ENCODE measurements around the gene SARM1. TPM values are rescaled to one million over a fixed set of nuclear protein-coding genes. Genes with fewer than 3 reads are reported as not detected.

SARM1 gene
- polyA plus RNA-seq, 1 donor from 2014 or later: 21.6 TPM

- Histone ChIP-seq H3K36me3 (ENCODE audit: insufficient read depth, low read length) (no peaks in the 10 kb centered on the region), H3K4me3 (ENCODE audit: low read length) (no peak overlapping the region), H3K9me3 (ENCODE audit: low read length) (no peaks in the 10 kb centered on the region), H3K27ac (ENCODE audit: low read length) (no peak overlapping the region), H3K27me3 (ENCODE audit: insufficient read depth, low read depth, low read length) (no peaks in the 10 kb centered on the region), H3K79me2 (replicated peaks; ENCODE audit: insufficient read depth, low read length) (no peaks in the 10 kb centered on the region), H2AFZ (ENCODE audit: low read depth, low read length) (no peak overlapping the region), H3K9ac (ENCODE audit: low read length) (no peak overlapping the region), H3K4me2 (ENCODE audit: low read length) (no peak overlapping the region), H3F3A (ENCODE audit: insufficient read depth, low read length, poor library complexity, severe bottlenecking) (peaks cover 4% of the 10 kb centered on the region), H4K20me1 (ENCODE audit: insufficient read depth) (no peaks in the 10 kb centered on the region), H3K9me2 (ENCODE audit: insufficient read depth, low read length) (no peaks in the 10 kb centered on the region)
- no peak for TF ChIP-seq EZH2 (IDR thresholded peaks at IDR 0.05; ENCODE audit: borderline replicate concordance, insufficient read depth, low read length, poor library complexity, severe bottlenecking)
- TF ChIP-seq EP300 (conservative IDR thresholded peaks at IDR 0.05; ENCODE audit: poor library complexity, severe bottlenecking): no peak
- no peak for TF ChIP-seq REST (IDR thresholded peaks at IDR 0.05; ENCODE audit: borderline replicate concordance)
- TF ChIP-seq MXI1 (conservative IDR thresholded peaks at IDR 0.05; ENCODE audit: poor library complexity, severe bottlenecking): no peak
- TF ChIP-seq TAF1 (IDR thresholded peaks at IDR 0.05; ENCODE audit: low read depth): no peak
- no peak for TF ChIP-seq CTCF (IDR thresholded peaks at IDR 0.05; ENCODE audit: poor library complexity, severe bottlenecking)
- TF ChIP-seq RAD21 (conservative IDR thresholded peaks at IDR 0.05): no peak
- no peak for TF ChIP-seq POLR2AphosphoS5 (IDR thresholded peaks at IDR 0.05)
- no peak for TF ChIP-seq SMC3 (conservative IDR thresholded peaks at IDR 0.05; ENCODE audit: poor library complexity)
Observed at GRCh38 chr17:28404007-28404406, 32.5 kb downstream of the SARM1 start.

GRCh38 chr17:28404461-28404811, 32.9 kb downstream of the SARM1 start:
- H3K27me3 ChIP-seq (ENCODE audit: insufficient read depth, low read depth, low read length): no peaks in the 10 kb centered on the region

More at GRCh38 chr17:28404461-28404811, 32.9 kb downstream of the SARM1 start:
- Histone ChIP-seq H3K4me2 (ENCODE audit: low read length) (no peak overlapping the region), H3K36me3 (ENCODE audit: insufficient read depth, low read length) (no peaks in the 10 kb centered on the region), H2AFZ (ENCODE audit: low read depth, low read length) (no peak overlapping the region), H3F3A (ENCODE audit: insufficient read depth, low read length, poor library complexity, severe bottlenecking) (peaks cover 4% of the 10 kb centered on the region), H3K79me2 (replicated peaks; ENCODE audit: insufficient read depth, low read length) (no peaks in the 10 kb centered on the region), H3K27ac (ENCODE audit: low read length) (no peak overlapping the region), H4K20me1 (ENCODE audit: insufficient read depth) (no peaks in the 10 kb centered on the region), H3K4me3 (ENCODE audit: low read length) (no peak overlapping the region), H3K9me2 (ENCODE audit: insufficient read depth, low read length) (no peaks in the 10 kb centered on the region), H3K9me3 (ENCODE audit: low read length) (no peaks in the 10 kb centered on the region), H3K9ac (ENCODE audit: low read length) (no peak overlapping the region)
- TF ChIP-seq TAF1 (IDR thresholded peaks at IDR 0.05; ENCODE audit: low read depth) (no peak), EZH2 (IDR thresholded peaks at IDR 0.05; ENCODE audit: borderline replicate concordance, insufficient read depth, low read length, poor library complexity, severe bottlenecking) (no peak)
